Measurements from ENCODE around the gene PALS1.

PALS1 gene

GRCh38 chr14:67241411-67242167 is at the start of gene PALS1:
Gene PALS1, plus strand, starts transcription at chr14:67241435. Its CDS starts 37,736 bp downstream, at chr14:67279171.
- peaks cover 40% of the 10 kb centered on the region for H3K79me2 ChIP-seq (ENCODE audit: control insufficient read depth, low read length)
- TF ChIP-seq EZH2phosphoT487 (IDR thresholded peaks at IDR 0.05; ENCODE audit: borderline replicate concordance, low read length): no peak
- TF ChIP-seq, protein P1, sequence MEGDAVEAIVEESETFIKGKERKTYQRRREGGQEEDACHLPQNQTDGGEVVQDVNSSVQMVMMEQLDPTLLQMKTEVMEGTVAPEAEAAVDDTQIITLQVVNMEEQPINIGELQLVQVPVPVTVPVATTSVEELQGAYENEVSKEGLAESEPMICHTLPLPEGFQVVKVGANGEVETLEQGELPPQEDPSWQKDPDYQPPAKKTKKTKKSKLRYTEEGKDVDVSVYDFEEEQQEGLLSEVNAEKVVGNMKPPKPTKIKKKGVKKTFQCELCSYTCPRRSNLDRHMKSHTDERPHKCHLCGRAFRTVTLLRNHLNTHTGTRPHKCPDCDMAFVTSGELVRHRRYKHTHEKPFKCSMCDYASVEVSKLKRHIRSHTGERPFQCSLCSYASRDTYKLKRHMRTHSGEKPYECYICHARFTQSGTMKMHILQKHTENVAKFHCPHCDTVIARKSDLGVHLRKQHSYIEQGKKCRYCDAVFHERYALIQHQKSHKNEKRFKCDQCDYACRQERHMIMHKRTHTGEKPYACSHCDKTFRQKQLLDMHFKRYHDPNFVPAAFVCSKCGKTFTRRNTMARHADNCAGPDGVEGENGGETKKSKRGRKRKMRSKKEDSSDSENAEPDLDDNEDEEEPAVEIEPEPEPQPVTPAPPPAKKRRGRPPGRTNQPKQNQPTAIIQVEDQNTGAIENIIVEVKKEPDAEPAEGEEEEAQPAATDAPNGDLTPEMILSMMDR (IDR thresholded peaks at IDR 0.05; ENCODE audit: low read depth, low read length, poor library complexity, severe bottlenecking): no peak
- no peaks in the 10 kb centered on the region for H3K36me3 ChIP-seq (ENCODE audit: control insufficient read depth, low read length)
- H3K27me3 ChIP-seq (ENCODE audit: control insufficient read depth, low read length): peaks cover 23% of the 10 kb centered on the region
- peak within 1 kb of the TSS; percentile 93 for H3K4me2 ChIP-seq (ENCODE audit: low read length)
- no peaks in the 10 kb centered on the region for H3K9me3 ChIP-seq (ENCODE audit: control insufficient read depth, insufficient read depth, low read length)
- H3K4me1 ChIP-seq (ENCODE audit: control insufficient read depth, low read length): peaks cover 14% of the 10 kb centered on the region
- H3K4me3 ChIP-seq (ENCODE audit: low read length): peak within 1 kb of the TSS; percentile 86
- H3K27ac ChIP-seq (ENCODE audit: low read depth, low read length): peak within 1 kb of the TSS; percentile 61
- H3F3A ChIP-seq (ENCODE audit: control insufficient read depth, insufficient read depth): no peaks in the 10 kb centered on the region
- no peaks in the 10 kb centered on the region for H3K9me2 ChIP-seq (replicated peaks; ENCODE audit: control insufficient read depth, low read length)
- no peaks in the 10 kb centered on the region for H4K20me1 ChIP-seq (ENCODE audit: control insufficient read depth, insufficient read depth, low read depth, low read length)

GRCh38 chr14:67191768-67192290 is 49.4 kb upstream of the PALS1 start:
- no peak overlapping the region for H3K4me3 ChIP-seq (ENCODE audit: low read length)

GRCh38 chr14:67192366-67192765 is 48.9 kb upstream of the PALS1 start:
- H3F3A ChIP-seq (ENCODE audit: control insufficient read depth, insufficient read depth): no peaks in the 10 kb centered on the region
- no peak overlapping the region for H3K4me3 ChIP-seq (ENCODE audit: low read length)
- 0 out of 2 replicates have a peak, but pooled peaks cover 4% of the 10 kb centered on the region for H3K4me1 ChIP-seq (ENCODE audit: control insufficient read depth, low read length)
- no peaks in the 10 kb centered on the region for H4K20me1 ChIP-seq (ENCODE audit: control insufficient read depth, insufficient read depth, low read depth, low read length)
- H3K9me3 ChIP-seq (ENCODE audit: control insufficient read depth, insufficient read depth, low read length): no peaks in the 10 kb centered on the region
- H3K36me3 ChIP-seq (ENCODE audit: control insufficient read depth, low read length): no peaks in the 10 kb centered on the region
- TF ChIP-seq EZH2phosphoT487 (IDR thresholded peaks at IDR 0.05; ENCODE audit: borderline replicate concordance, low read length): no peak
- TF ChIP-seq, protein P1 (IDR thresholded peaks at IDR 0.05; ENCODE audit: low read depth, low read length, poor library complexity, severe bottlenecking): no peak
- H3K27ac ChIP-seq (ENCODE audit: low read depth, low read length): no peak overlapping the region
- H3K9me2 ChIP-seq (replicated peaks; ENCODE audit: control insufficient read depth, low read length): no peaks in the 10 kb centered on the region
- H3K79me2 ChIP-seq (ENCODE audit: control insufficient read depth, low read length): no peaks in the 10 kb centered on the region
- H3K27me3 ChIP-seq (ENCODE audit: control insufficient read depth, low read length): no peaks in the 10 kb centered on the region
- no peak overlapping the region for H3K4me2 ChIP-seq (ENCODE audit: low read length)

More at GRCh38 chr14:67191768-67192290, 49.4 kb upstream of the PALS1 start:
- Histone ChIP-seq H3K9me3 (ENCODE audit: control insufficient read depth, insufficient read depth, low read length) (no peaks in the 10 kb centered on the region), H3K27me3 (ENCODE audit: control insufficient read depth, low read length) (no peaks in the 10 kb centered on the region), H3K4me2 (ENCODE audit: low read length) (no peak overlapping the region), H3K4me1 (ENCODE audit: control insufficient read depth, low read length) (0 out of 2 replicates have a peak, but pooled peaks cover 4% of the 10 kb centered on the region), H3F3A (ENCODE audit: control insufficient read depth, insufficient read depth) (no peaks in the 10 kb centered on the region), H3K36me3 (ENCODE audit: control insufficient read depth, low read length) (no peaks in the 10 kb centered on the region), H3K79me2 (ENCODE audit: control insufficient read depth, low read length) (no peaks in the 10 kb centered on the region), H3K27ac (ENCODE audit: low read depth, low read length) (no peak overlapping the region), H4K20me1 (ENCODE audit: control insufficient read depth, insufficient read depth, low read depth, low read length) (no peaks in the 10 kb centered on the region), H3K9me2 (replicated peaks; ENCODE audit: control insufficient read depth, low read length) (no peaks in the 10 kb centered on the region)
- no peak for TF ChIP-seq EZH2phosphoT487 (IDR thresholded peaks at IDR 0.05; ENCODE audit: borderline replicate concordance, low read length)
- TF ChIP-seq, protein P1 (IDR thresholded peaks at IDR 0.05; ENCODE audit: low read depth, low read length, poor library complexity, severe bottlenecking): no peak
